ENCODE data around the gene LPAR4. TPM values are rescaled to one million over a fixed set of nuclear protein-coding genes. Genes with fewer than 3 reads are reported as not detected.

Gene LPAR4
- total RNA-seq, 2 donors from 2014 or later, result 3.0 TPM; not detected in 1

DNA sequence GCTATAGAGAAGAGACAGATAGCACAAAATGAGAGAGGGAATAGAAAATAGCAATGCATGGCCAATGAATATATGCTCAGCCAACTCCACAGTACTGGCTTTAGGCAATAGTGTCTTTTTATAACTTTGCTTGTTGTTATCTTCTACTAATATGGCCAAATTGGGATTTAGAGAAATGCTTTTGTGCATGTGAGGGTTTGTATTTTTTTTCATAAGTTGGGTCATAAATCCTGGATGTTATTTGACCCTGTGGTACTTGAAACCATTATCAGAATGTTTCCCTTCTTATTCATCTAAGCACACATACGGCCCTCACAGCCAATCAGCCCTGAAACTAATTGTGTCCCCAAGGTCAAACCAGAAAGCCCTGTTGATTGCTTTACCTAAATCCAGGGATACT is 35.2 kb upstream of the LPAR4 start:
- no peak for TF ChIP-seq POLR2A (IDR thresholded peaks at IDR 0.05)
- TF ChIP-seq, protein P1, sequence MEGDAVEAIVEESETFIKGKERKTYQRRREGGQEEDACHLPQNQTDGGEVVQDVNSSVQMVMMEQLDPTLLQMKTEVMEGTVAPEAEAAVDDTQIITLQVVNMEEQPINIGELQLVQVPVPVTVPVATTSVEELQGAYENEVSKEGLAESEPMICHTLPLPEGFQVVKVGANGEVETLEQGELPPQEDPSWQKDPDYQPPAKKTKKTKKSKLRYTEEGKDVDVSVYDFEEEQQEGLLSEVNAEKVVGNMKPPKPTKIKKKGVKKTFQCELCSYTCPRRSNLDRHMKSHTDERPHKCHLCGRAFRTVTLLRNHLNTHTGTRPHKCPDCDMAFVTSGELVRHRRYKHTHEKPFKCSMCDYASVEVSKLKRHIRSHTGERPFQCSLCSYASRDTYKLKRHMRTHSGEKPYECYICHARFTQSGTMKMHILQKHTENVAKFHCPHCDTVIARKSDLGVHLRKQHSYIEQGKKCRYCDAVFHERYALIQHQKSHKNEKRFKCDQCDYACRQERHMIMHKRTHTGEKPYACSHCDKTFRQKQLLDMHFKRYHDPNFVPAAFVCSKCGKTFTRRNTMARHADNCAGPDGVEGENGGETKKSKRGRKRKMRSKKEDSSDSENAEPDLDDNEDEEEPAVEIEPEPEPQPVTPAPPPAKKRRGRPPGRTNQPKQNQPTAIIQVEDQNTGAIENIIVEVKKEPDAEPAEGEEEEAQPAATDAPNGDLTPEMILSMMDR (IDR thresholded peaks at IDR 0.05), result no peak
- DNase-seq (no peak), ATAC-seq (no peak)
- Histone ChIP-seq H3K9me3 (no peaks in the 10 kb centered on the region), H3K4me3 (no peak overlapping the region), H3K27ac (no peak overlapping the region), H3K27me3 (no peaks in the 10 kb centered on the region), H3K36me3 (replicated peaks in 1 of 2; ENCODE audit: insufficient read depth in 1 of 2, low read depth in 2 of 2) (no peaks in the 10 kb centered on the region), H3K4me1 (no peaks in the 10 kb centered on the region)
- 31 to 35% methylated on average over 1 of the region's 1 CpG for WGBS, 2 donors
- intact Hi-C loops (cut with DNase I), result no loop called here

DNA sequence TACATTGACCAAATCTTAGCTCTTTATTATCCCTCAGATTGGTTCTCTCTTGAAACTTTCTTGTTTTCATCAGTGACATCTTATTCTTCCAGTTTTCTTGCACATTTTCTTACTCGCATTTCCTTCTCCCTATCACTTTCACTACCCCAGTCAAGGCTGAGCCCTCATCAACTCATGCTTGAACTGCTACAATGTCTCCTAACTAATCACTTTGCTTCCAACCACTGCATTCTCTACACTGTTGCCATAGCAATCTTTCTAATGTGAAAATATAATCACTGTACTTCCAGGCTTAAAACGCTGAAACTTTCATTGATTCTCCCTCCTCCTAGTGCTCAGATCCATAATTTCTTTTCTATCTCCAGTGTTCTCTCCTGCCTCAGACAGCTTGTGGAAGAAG is 22.2 kb upstream of the LPAR4 start:
- no peak overlapping the region for H3K4me3 ChIP-seq
- intact Hi-C loops (cut with DNase I), result no loop called here
- TF ChIP-seq, protein P1 (IDR thresholded peaks at IDR 0.05), result no peak
- no peak for TF ChIP-seq POLR2A (IDR thresholded peaks at IDR 0.05)
- 33 to 54% methylated on average over 2 of the region's 2 CpGs for WGBS, 2 donors
- H3K9me3 ChIP-seq, result no peaks in the 10 kb centered on the region
- H3K4me1 ChIP-seq, result no peaks in the 10 kb centered on the region
- DNase-seq, result no peak
- H3K27me3 ChIP-seq, result no peaks in the 10 kb centered on the region
- H3K36me3 ChIP-seq (replicated peaks in 1 of 2; ENCODE audit: insufficient read depth in 1 of 2, low read depth in 2 of 2), result no peaks in the 10 kb centered on the region
- ATAC-seq, result no peak
- no peak overlapping the region for H3K27ac ChIP-seq

DNA sequence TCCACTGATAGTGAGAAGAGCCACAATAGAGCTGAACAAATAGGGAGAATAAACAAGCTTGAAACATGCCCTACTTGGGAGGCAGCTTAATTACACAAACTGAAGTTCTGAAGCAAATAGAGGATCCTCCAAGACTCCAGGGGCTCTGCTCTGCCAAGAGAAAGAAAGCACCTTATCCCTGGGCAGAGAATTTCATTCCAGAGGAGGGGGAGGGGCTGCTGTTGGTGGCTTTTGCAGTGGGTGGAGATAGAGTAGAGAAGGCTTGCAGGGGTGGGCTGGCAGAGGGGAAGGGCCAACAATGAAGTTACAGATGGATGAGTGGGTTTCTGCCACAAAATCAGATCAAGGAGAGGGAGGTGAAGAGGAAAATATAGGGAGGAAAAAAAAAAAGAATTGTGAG is 1.0 kb upstream of the LPAR4 start:
- Histone ChIP-seq H3K27ac (no peak overlapping the region), H3K27me3 (no peaks in the 10 kb centered on the region), H3K36me3 (replicated peaks in 1 of 2; ENCODE audit: insufficient read depth in 1 of 2, low read depth in 2 of 2) (no peaks in the 10 kb centered on the region), H3K9me3 (no peaks in the 10 kb centered on the region), H3K4me3 (no peak overlapping the region), H3K4me1 (no peaks in the 10 kb centered on the region)
- DNase-seq (no peak), ATAC-seq (no peak)
- TF ChIP-seq, protein P1 (IDR thresholded peaks at IDR 0.05), result no peak
- intact Hi-C loops (cut with DNase I), result no loop called here

DNA sequence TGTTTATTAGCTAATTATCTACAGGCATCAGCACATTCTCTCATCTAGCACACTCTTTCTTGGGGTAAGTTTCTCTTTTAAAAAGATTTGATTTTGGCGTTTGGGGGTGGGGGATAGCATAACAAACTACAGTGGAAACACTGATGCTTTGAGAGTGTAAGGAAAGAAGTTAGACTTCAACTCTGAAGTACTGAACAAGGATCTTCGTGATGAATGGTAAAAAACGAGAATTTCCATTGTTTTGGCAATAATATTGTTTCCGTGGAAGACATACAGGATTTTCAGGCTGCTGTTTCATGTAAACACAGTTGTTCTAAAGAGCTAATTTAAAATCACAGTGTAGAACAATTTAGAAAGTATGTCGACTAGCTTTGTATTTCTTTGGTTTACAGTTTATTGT is 451 bp downstream of the LPAR4 start:
- H3K27ac ChIP-seq, result no peak overlapping the region
- no peak for DNase-seq
- whole genome bisulfite sequencing, 2 donors, result 11 to 17% methylated on average over 5 of the region's 5 CpGs

DNA sequence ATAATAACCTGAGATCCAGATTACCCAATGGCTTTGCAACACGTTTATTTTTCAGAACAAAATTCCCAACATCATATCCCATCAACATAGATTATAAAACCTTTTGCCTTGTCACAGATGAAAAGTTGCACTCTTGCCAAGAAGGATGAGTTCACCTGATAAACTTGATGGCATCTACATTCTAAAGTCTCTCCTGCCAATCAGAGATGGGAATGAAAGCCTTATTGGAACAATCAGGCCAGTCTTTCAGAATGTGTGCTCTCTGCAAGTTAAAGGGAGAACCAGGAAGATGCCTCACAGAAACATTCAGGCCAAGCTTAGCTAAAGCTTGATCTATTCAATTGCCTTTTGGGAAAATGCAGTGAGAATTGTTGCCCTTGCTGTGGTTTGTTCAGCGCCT is 1.3 kb downstream of the LPAR4 start:
- Histone ChIP-seq H3K4me3 (no peak overlapping the region), H3K27me3 (no peaks in the 10 kb centered on the region), H3K36me3 (replicated peaks in 1 of 2; ENCODE audit: insufficient read depth in 1 of 2, low read depth in 2 of 2) (no peaks in the 10 kb centered on the region), H3K27ac (no peak overlapping the region), H3K4me1 (no peaks in the 10 kb centered on the region), H3K9me3 (no peaks in the 10 kb centered on the region)
- ATAC-seq, result no peak
- WGBS, 2 donors, result 39 to 58% methylated on average over 2 of the region's 2 CpGs
- intact Hi-C loops (cut with DNase I), result no loop called here
- DNase-seq, result no peak
- TF ChIP-seq POLR2A (IDR thresholded peaks at IDR 0.05), result no peak
- TF ChIP-seq, protein P1 (IDR thresholded peaks at IDR 0.05), result no peak

More for the DNA sequence above, 451 bp downstream of the LPAR4 start:
- Histone ChIP-seq H3K4me3 (no peak overlapping the region), H3K36me3 (replicated peaks in 1 of 2; ENCODE audit: insufficient read depth in 1 of 2, low read depth in 2 of 2) (no peaks in the 10 kb centered on the region), H3K4me1 (no peaks in the 10 kb centered on the region), H3K27me3 (no peaks in the 10 kb centered on the region), H3K9me3 (no peaks in the 10 kb centered on the region)
- no peak for ATAC-seq
- intact Hi-C loops (cut with DNase I), result no loop called here
- no peak for TF ChIP-seq POLR2A (IDR thresholded peaks at IDR 0.05)
